GM23248 (cell line): ENCODE data around the gene TFG. TPM values are rescaled to one million over a fixed set of nuclear protein-coding genes. Genes with fewer than 3 reads are reported as not detected.
"Not testable (repeated sequence)": the region's sequence is repeated elsewhere in the genome, so short reads cannot be mapped to it uniquely, and the experiment has no call there.

Source experiments
- DNase-seq: peaks from one replicate; pipeline ENCODE4 v3.0.0-alpha.2; 2015
- H2AFZ ChIP-seq: fragments of 200-600 bp; sonication (generic); 2 replicates; pipeline ENCODE4 v1.6.1; 2016; ENCODE audit warnings: antibody characterized with exemption
- H3F3A ChIP-seq: fragments of 200-600 bp; sonication (generic); 2 replicates; pipeline ENCODE4 v1.6.1; 2016; ENCODE audit warnings: mild to moderate bottlenecking, antibody characterized with exemption, mixed run types; ENCODE audit not compliant: insufficient read depth
- H3K27ac ChIP-seq: fragments of 200-600 bp; sonication (generic); 2 replicates; pipeline ENCODE4 v1.5.1; 2016; ENCODE audit warnings: mild to moderate bottlenecking
- H3K27me3 ChIP-seq: fragments of 200-600 bp; sonication (generic); replicated peaks from 2 replicates; pipeline ENCODE4 v1.6.1; 2016; ENCODE audit warnings: mild to moderate bottlenecking; ENCODE audit not compliant: insufficient read depth
- H3K36me3 ChIP-seq: fragments of 200-600 bp; sonication (generic); 2 replicates; pipeline ENCODE4 v1.6.1; 2016; ENCODE audit warnings: low read depth, mild to moderate bottlenecking
- H3K4me1 ChIP-seq: fragments of 200-600 bp; sonication (generic); 2 replicates; pipeline ENCODE4 v1.6.1; 2016; ENCODE audit warnings: mild to moderate bottlenecking; ENCODE audit not compliant: insufficient read depth
- H3K4me2 ChIP-seq: fragments of 200-600 bp; sonication (generic); one replicate; pipeline ENCODE4 v1.6.1; 2016; ENCODE audit warnings: mild to moderate bottlenecking; ENCODE audit not compliant: unreplicated experiment
- H3K4me3 ChIP-seq: fragments of 200-600 bp; sonication (generic); 2 replicates; pipeline ENCODE4 v1.5.1; 2016; ENCODE audit warnings: mild to moderate bottlenecking
- H3K79me2 ChIP-seq: fragments of 200-600 bp; sonication (generic); 2 replicates; pipeline ENCODE4 v1.6.1; 2016; ENCODE audit warnings: mild to moderate bottlenecking; ENCODE audit not compliant: insufficient read depth
- H3K9ac ChIP-seq: fragments of 200-600 bp; sonication (generic); 2 replicates; pipeline ENCODE4 v1.6.1; 2016; ENCODE audit warnings: mild to moderate bottlenecking
- H3K9me2 ChIP-seq: fragments of 200-600 bp; sonication (generic); 2 replicates; pipeline ENCODE4 v1.6.1; 2016; ENCODE audit warnings: mixed run types, mild to moderate bottlenecking, moderate library complexity; ENCODE audit not compliant: insufficient read depth
- H3K9me3 ChIP-seq: fragments of 200-600 bp; sonication (generic); one replicate; pipeline ENCODE4 v1.6.1; 2017; ENCODE audit warnings: low read depth
- H4K20me1 ChIP-seq: fragments of 200-600 bp; sonication (generic); 2 replicates; pipeline ENCODE4 v1.6.0; 2016; ENCODE audit not compliant: insufficient read depth
- EZH2 ChIP-seq: fragments of 200-600 bp; sonication (generic); IDR thresholded peaks from 2 replicates; pipeline ENCODE4 v1.6.1; 2018; ENCODE audit warnings: antibody characterized with exemption, mild to moderate bottlenecking; ENCODE audit not compliant: insufficient read depth, poor library complexity, severe bottlenecking
- EZH2phosphoT487 ChIP-seq: fragments of 200-600 bp; sonication (generic); IDR thresholded peaks from 2 replicates; pipeline ENCODE4 v1.6.1; 2018; ENCODE audit warnings: antibody characterized with exemption, moderate library complexity, mild to moderate bottlenecking, low read depth; ENCODE audit not compliant: insufficient read depth
- WGBS, 2 experiments: methylation state at CpG; one replicate each; pipeline ENCODE4 v1.1.6; 2015 to 2017; ENCODE audit warnings: low lambda C conversion rate in 2 of 2, low coverage in 1 of 2; ENCODE audit errors: missing lambda C conversion rate in 2 of 2; 5-methylcytosine and 5-hydroxymethylcytosine counted together
- in situ Hi-C: fragments of 300-500 bp; cut with MboI; formaldehyde crosslinking; loops from 2 replicates; pipeline ENCODE4 v1.15.0; 2020
- polyA plus RNA-seq: library from polyadenylated mRNA; unstranded; fragments of >200 nt; fragmentation: Nextera tagmentation; extraction: Ambion mirVana; gene quantifications from 2 replicates; pipeline ENCODE4 v1.2.1, GENCODE V29; 2016
- total RNA-seq: library from RNA; depleted of rRNA; stranded (reverse); fragments of >200 nt; shearing (Covaris generic); gene quantifications from 2 replicates; pipeline ENCODE4 v1.2.3, GENCODE V29; 2014; rRNA removed

Gene TFG
- 152 and 157 TPM in 2 replicates for total RNA-seq
- polyA plus RNA-seq: 241 and 245 TPM in 2 replicates

- WGBS, 2 experiments: 2 to 3% methylated on average over 69 to 76 of the region's 76 CpGs
- peaks cover 30% of the 10 kb centered on the region for H3K4me1 ChIP-seq
- peak within 1 kb of the TSS; percentile 89 for H3K4me2 ChIP-seq
- peaks cover 16% of the 10 kb centered on the region; the same call in 1 of the 2 replicates for H4K20me1 ChIP-seq
- peaks cover 15% of the 10 kb centered on the region for H3K36me3 ChIP-seq
- no peaks in the 10 kb centered on the region for H3K9me3 ChIP-seq
- peaks cover 44% of the 10 kb centered on the region for H3K79me2 ChIP-seq
- DNase-seq: peak; percentile 99
- TF ChIP-seq EZH2: no peak
- H3K27me3 ChIP-seq: no peaks in the 10 kb centered on the region
- H3K27ac ChIP-seq: peak within 1 kb of the TSS; percentile 91
- H3F3A ChIP-seq: peaks cover 32% of the 10 kb centered on the region
- H3K4me3 ChIP-seq: peak within 1 kb of the TSS; percentile 94
- in situ Hi-C loops: no loop called here
- no peaks in the 10 kb centered on the region for H3K9me2 ChIP-seq
- H3K9ac ChIP-seq: peak within 1 kb of the TSS; percentile 93
- peak within 1 kb of the TSS; percentile 83 for H2AFZ ChIP-seq
Observed at GRCh38 chr3:100708989-100709841, at the start of gene TFG. Gene TFG (plus strand): TSS chr3:100709494. CDS start chr3:100713686, 4,192 bp downstream.

DNA sequence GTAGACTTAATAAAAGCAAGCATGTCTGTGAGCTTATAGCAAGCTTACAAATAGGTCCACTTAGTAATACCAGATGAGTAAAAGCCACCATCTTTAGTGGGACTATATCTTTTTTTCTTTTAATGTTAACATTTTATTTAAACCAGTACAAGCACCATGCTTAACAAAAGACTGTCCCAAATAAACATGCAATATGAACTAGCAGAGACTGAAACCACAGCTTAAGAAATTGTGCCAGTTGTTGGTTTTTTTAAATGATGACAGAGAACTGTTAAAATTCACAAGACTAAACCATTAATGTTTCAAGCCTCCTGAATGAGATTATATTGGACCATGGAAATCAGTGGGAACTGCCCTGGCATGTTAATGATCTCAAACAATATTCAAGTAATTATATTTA, 48.0 kb upstream of the TFG start:
- H3K4me2 ChIP-seq, DNase-seq, H3K9me3 ChIP-seq, H3K4me3 ChIP-seq, H2AFZ ChIP-seq, in situ Hi-C loops, H3K36me3 ChIP-seq, H3F3A ChIP-seq, H3K9me2 ChIP-seq, H3K27ac ChIP-seq, H3K4me1 ChIP-seq, H4K20me1 ChIP-seq, H3K9ac ChIP-seq, H3K79me2 ChIP-seq: not testable (repeated sequence)
- peaks cover 43% of the 10 kb centered on the region for H3K27me3 ChIP-seq

GRCh38 chr3:100662113-100662823, 47.0 kb upstream of the TFG start:
- Histone ChIP-seq H3F3A (no peaks in the 10 kb centered on the region), H3K9ac (no peak overlapping the region), H3K27ac (no peak overlapping the region), H3K4me2 (no peak overlapping the region), H3K9me2 (no peaks in the 10 kb centered on the region), H2AFZ (no peak overlapping the region), H3K27me3 (peaks cover 36% of the 10 kb centered on the region), H3K79me2 (no peaks in the 10 kb centered on the region), H3K4me3 (no peak overlapping the region), H4K20me1 (no peaks in the 10 kb centered on the region), H3K9me3 (no peaks in the 10 kb centered on the region), H3K36me3 (no peaks in the 10 kb centered on the region), H3K4me1 (no peaks in the 10 kb centered on the region)
- DNase-seq: peak; percentile 45
- TF ChIP-seq EZH2phosphoT487 (no peak), EZH2 (no peak)
- in situ Hi-C loops: no loop called here
- WGBS, 2 experiments: 36 to 42% methylated on average over 2 of the region's 2 CpGs

DNA sequence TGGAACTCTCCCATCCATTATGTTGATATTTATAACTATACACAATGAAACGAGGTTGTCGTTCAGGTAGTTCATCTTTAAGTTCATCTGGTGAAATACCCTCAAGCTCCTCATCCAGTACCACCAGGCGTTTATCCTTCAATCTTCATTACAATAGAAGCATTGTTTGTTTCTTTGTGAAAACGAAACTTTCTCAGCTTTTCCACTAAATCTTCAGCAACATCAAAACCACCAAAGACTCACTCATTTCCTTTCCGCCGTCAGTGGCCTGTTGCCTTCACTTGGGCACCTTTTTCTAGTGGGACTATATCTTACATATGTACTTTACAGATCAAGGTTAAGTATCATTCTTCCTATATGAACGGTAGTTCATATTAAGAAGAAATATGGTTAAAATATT, 44.1 kb upstream of the TFG start:
- Histone ChIP-seq H3K4me3 (no peak overlapping the region), H3K27me3 (peaks cover 29% of the 10 kb centered on the region), H3K4me1 (no peaks in the 10 kb centered on the region), H3K9me2 (no peaks in the 10 kb centered on the region), H4K20me1 (no peaks in the 10 kb centered on the region), H3K79me2 (no peaks in the 10 kb centered on the region), H3F3A (no peaks in the 10 kb centered on the region), H3K9me3 (no peaks in the 10 kb centered on the region), H3K36me3 (no peaks in the 10 kb centered on the region), H3K9ac (no peak overlapping the region), H3K4me2 (no peak overlapping the region), H3K27ac (no peak overlapping the region), H2AFZ (no peak overlapping the region)
- DNase-seq: no peak
- 63 to 66% methylated on average over 7 of the region's 7 CpGs for WGBS, 2 experiments
- TF ChIP-seq EZH2: no peak
- TF ChIP-seq EZH2phosphoT487: no peak
- in situ Hi-C loops: no loop called here

DNA sequence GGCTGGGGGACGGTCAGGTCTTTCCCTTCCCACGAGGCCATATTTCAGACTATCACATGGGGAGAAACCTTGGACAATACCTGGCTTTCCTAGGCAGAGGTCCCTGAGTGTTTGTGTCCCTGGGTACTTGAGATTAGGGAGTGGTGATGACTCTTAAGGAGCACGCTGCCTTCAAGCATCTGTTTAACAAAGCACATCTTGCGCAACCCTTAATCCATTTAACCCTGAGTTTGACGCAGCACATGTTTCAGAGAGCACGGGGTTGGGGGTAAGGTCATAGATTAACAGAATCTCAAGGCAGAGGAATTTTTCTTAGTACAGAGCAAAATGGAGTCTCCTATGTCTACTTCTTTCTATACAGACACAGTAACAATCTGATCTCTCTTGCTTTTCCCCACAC, 42.6 kb upstream of the TFG start:
- H3K79me2 ChIP-seq: not testable (repeated sequence)

DNA sequence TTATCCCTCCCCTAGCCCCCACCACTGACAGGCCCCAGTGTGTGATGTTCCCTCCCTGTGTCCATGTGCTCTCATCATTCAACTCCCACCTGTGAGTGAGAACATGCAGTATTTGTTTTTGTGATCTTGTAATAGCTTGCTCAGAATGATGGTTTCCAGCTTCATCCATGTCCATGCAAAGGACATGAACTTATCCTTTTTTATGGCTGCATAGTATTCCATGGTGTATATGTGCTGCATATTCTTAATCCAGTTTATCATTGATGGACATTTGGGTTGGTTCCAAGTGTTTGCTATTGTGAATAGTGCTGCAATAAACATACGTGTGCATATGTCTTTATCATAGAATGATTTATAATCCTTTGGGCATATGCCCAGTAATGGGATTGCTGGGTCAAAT, 42.0 kb upstream of the TFG start:
- H4K20me1 ChIP-seq, H3K9ac ChIP-seq, in situ Hi-C loops, H3K9me3 ChIP-seq, H3F3A ChIP-seq, H3K36me3 ChIP-seq, H3K4me2 ChIP-seq, H3K4me1 ChIP-seq, DNase-seq, H3K79me2 ChIP-seq, H3K4me3 ChIP-seq, H3K27ac ChIP-seq, H3K9me2 ChIP-seq, H2AFZ ChIP-seq: not testable (repeated sequence)
- H3K27me3 ChIP-seq: peaks cover 21% of the 10 kb centered on the region
- WGBS, 2 experiments: 23 to 50% methylated on average over 1 of the region's 1 CpG

More for the DNA sequence above, 42.6 kb upstream of the TFG start:
- H3K36me3 ChIP-seq, H3K4me3 ChIP-seq, in situ Hi-C loops, H3K27ac ChIP-seq, H3K9ac ChIP-seq, H4K20me1 ChIP-seq, H3K9me3 ChIP-seq, H3F3A ChIP-seq, H3K4me1 ChIP-seq, H2AFZ ChIP-seq, H3K9me2 ChIP-seq, H3K4me2 ChIP-seq, DNase-seq: not testable (repeated sequence)
- peaks cover 21% of the 10 kb centered on the region for H3K27me3 ChIP-seq
- WGBS, 2 experiments: 7 to 13% methylated on average over 5 to 6 of the region's 6 CpGs

GRCh38 chr3:100670995-100671394, 38.3 kb upstream of the TFG start:
- H3K9me2 ChIP-seq, H3K9ac ChIP-seq, H3K36me3 ChIP-seq, H3K27me3 ChIP-seq, H3K27ac ChIP-seq, H3K4me2 ChIP-seq, DNase-seq, H3K4me1 ChIP-seq, in situ Hi-C loops, H3K4me3 ChIP-seq, H4K20me1 ChIP-seq, H3K9me3 ChIP-seq, H3K79me2 ChIP-seq, H2AFZ ChIP-seq, H3F3A ChIP-seq: not testable (repeated sequence)
- 76 to 80% methylated on average over 2 of the region's 2 CpGs for WGBS, 2 experiments
